Natural killer cell treated with Interleukin-12 subunit alpha and Interleukin-12 subunit beta and Interleukin-15 and Interleukin-18, amount 100 ng/mL, for 72 hours (primary cell): ENCODE results near the gene BBX. TPM values are rescaled to one million over a fixed set of nuclear protein-coding genes. Genes with fewer than 3 reads are reported as not detected.
"Not testable (repeated sequence)": the region's sequence is repeated elsewhere in the genome, so short reads cannot be mapped to it uniquely, and the experiment has no call there.

Experiments used
- ATAC-seq, 2 donors: fragments of 150-1000 bp; cut with Tn5 transposase in 1 of 2; sonication (Bioruptor Pico), chemical (Tn5 transposase) in 1 of 2; 2 replicates each; pipeline ENCODE4 v1.10.0; 2021
- DNase-seq: peaks from one replicate; pipeline ENCODE4 v3.0.0; 2022; ENCODE audit warnings: low spot score
- H3K27ac Mint-ChIP-seq, 2 donors: 1 replicate in 1 of 2; 2 replicates in 1 of 2; pipeline ENCODE4 v1.8.0; 2022; ENCODE audit warnings: mixed read lengths in 2 of 2, mild to moderate bottlenecking in 1 of 2, moderate library complexity in 1 of 2
- H3K27me3 Mint-ChIP-seq, 2 donors: 1 replicate in 1 of 2; 2 replicates in 1 of 2; pipeline ENCODE4 v1.8.0; 2022; ENCODE audit warnings: mixed read lengths in 2 of 2
- H3K36me3 Mint-ChIP-seq: one replicate; pipeline ENCODE4 v1.8.0; 2022; ENCODE audit warnings: mixed read lengths
- H3K4me1 Mint-ChIP-seq, 2 donors: 1 replicate in 1 of 2; 2 replicates in 1 of 2; pipeline ENCODE4 v1.8.0; 2022; ENCODE audit warnings: low read depth in 2 of 2, mixed read lengths in 2 of 2, mild to moderate bottlenecking in 1 of 2
- H3K4me3 Mint-ChIP-seq: one replicate; pipeline ENCODE4 v1.8.0; 2022; ENCODE audit warnings: mixed read lengths
- H3K9me3 Mint-ChIP-seq: 2 replicates; pipeline ENCODE4 v1.8.0; 2022; ENCODE audit warnings: mixed read lengths
- total RNA-seq, 2 donors: library from RNA; stranded (reverse); gene quantifications; one replicate each; pipeline ENCODE4 v1.2.3, GENCODE V29; 2022

The BBX gene
- total RNA-seq, 2 donors from 2014 or later = 49.4 to 59.1 TPM

- no peak for ATAC-seq
- Mint-ChIP-seq H3K4me1 (peaks cover 7 to 12% of the 10 kb centered on the region in 2 donors), H3K36me3 (no peaks in the 10 kb centered on the region), H3K9me3 (no peaks in the 10 kb centered on the region), H3K4me3 (no peak overlapping the region), H3K27ac (no peak overlapping the region), H3K27me3 (no peaks in the 10 kb centered on the region)
- DNase-seq = no peak
These were observed 290.3 kb downstream of the BBX start for GRCh38 chr3:107813026-107813425.

- no peaks in the 10 kb centered on the region for H3K9me3 Mint-ChIP-seq
- no peaks in the 10 kb centered on the region for H3K4me1 Mint-ChIP-seq
- ATAC-seq (no peak), DNase-seq (no peak)
- no peaks in the 10 kb centered on the region for H3K36me3 Mint-ChIP-seq
- H3K27me3 Mint-ChIP-seq = peaks cover 5 to 8% of the 10 kb centered on the region in 2 donors
- no peak overlapping the region for H3K27ac Mint-ChIP-seq
- no peak overlapping the region for H3K4me3 Mint-ChIP-seq
These were observed 293.3 kb downstream of the BBX start for GRCh38 chr3:107816107-107816506.

GRCh38 chr3:107817076-107817475 lies 294.3 kb downstream of the BBX start:
- no peaks in the 10 kb centered on the region for H3K4me1 Mint-ChIP-seq
- peaks cover 11 to 18% of the 10 kb centered on the region in 2 donors for H3K27me3 Mint-ChIP-seq

GRCh38 chr3:107818025-107818424 lies 295.3 kb downstream of the BBX start:
- H3K27ac Mint-ChIP-seq = no peak overlapping the region

More at GRCh38 chr3:107817076-107817475, 294.3 kb downstream of the BBX start:
- H3K4me3 Mint-ChIP-seq = no peak overlapping the region
- no peak overlapping the region for H3K27ac Mint-ChIP-seq
- no peaks in the 10 kb centered on the region for H3K9me3 Mint-ChIP-seq
- H3K36me3 Mint-ChIP-seq = no peaks in the 10 kb centered on the region
- ATAC-seq (no peak), DNase-seq (no peak)

GRCh38 chr3:107819656-107820055 lies 296.9 kb downstream of the BBX start:
- DNase-seq = no peak
- no peak for ATAC-seq
- H3K27me3 Mint-ChIP-seq = peaks cover 11 to 19% of the 10 kb centered on the region in 2 donors
- H3K9me3 Mint-ChIP-seq = no peaks in the 10 kb centered on the region
- no peaks in the 10 kb centered on the region for H3K4me1 Mint-ChIP-seq
- no peaks in the 10 kb centered on the region for H3K36me3 Mint-ChIP-seq
- H3K27ac Mint-ChIP-seq = no peak overlapping the region
- no peak overlapping the region for H3K4me3 Mint-ChIP-seq

More at GRCh38 chr3:107818025-107818424, 295.3 kb downstream of the BBX start:
- H3K4me1 Mint-ChIP-seq = no peaks in the 10 kb centered on the region
- DNase-seq (no peak), ATAC-seq (no peak)
- no peaks in the 10 kb centered on the region for H3K9me3 Mint-ChIP-seq
- no peak overlapping the region for H3K4me3 Mint-ChIP-seq
- no peaks in the 10 kb centered on the region for H3K36me3 Mint-ChIP-seq
- peaks cover 11 to 19% of the 10 kb centered on the region in 2 donors for H3K27me3 Mint-ChIP-seq

- Mint-ChIP-seq H3K27ac (no peak overlapping the region), H3K4me1 (no peaks in the 10 kb centered on the region), H3K36me3 (no peaks in the 10 kb centered on the region), H3K4me3 (no peak overlapping the region), H3K9me3 (no peaks in the 10 kb centered on the region), H3K27me3 (peaks cover 13 to 19% of the 10 kb centered on the region in 2 donors)
- DNase-seq (no peak), ATAC-seq (no peak)
These were observed 299.5 kb downstream of the BBX start for GRCh38 chr3:107822308-107822707.

- Mint-ChIP-seq H3K27ac (no peak overlapping the region), H3K9me3 (no peaks in the 10 kb centered on the region), H3K4me1 (no peaks in the 10 kb centered on the region), H3K27me3 (peaks cover 9 to 13% of the 10 kb centered on the region in 2 donors), H3K36me3 (no peaks in the 10 kb centered on the region), H3K4me3 (no peak overlapping the region)
- ATAC-seq (no peak), DNase-seq (no peak)
These were observed 302.1 kb downstream of the BBX start for GRCh38 chr3:107824822-107825371.

GRCh38 chr3:107825556-107825955 lies 302.8 kb downstream of the BBX start:
- Mint-ChIP-seq H3K36me3 (no peaks in the 10 kb centered on the region), H3K4me3 (no peak overlapping the region), H3K4me1 (no peaks in the 10 kb centered on the region), H3K27ac (no peak overlapping the region), H3K27me3 (peaks cover 8 to 12% of the 10 kb centered on the region in 2 donors), H3K9me3 (no peaks in the 10 kb centered on the region)
- no peak for DNase-seq
- ATAC-seq = peak in 1 of 2 donors; percentile 54

- H3K9me3 Mint-ChIP-seq = no peaks in the 10 kb centered on the region
- H3K4me3 Mint-ChIP-seq = no peak overlapping the region
These were observed 304.0 kb downstream of the BBX start for GRCh38 chr3:107826727-107827126.

GRCh38 chr3:107829185-107829584 lies 306.4 kb downstream of the BBX start:
- DNase-seq (no peak), ATAC-seq (no peak)
- Mint-ChIP-seq H3K9me3 (no peaks in the 10 kb centered on the region), H3K27me3 (peaks cover 4 to 6% of the 10 kb centered on the region in 2 donors), H3K4me1 (no peaks in the 10 kb centered on the region), H3K36me3 (no peaks in the 10 kb centered on the region), H3K27ac (no peak overlapping the region), H3K4me3 (no peak overlapping the region)

More at GRCh38 chr3:107826727-107827126, 304.0 kb downstream of the BBX start:
- DNase-seq = no peak
- Mint-ChIP-seq H3K36me3 (no peaks in the 10 kb centered on the region), H3K4me1 (no peaks in the 10 kb centered on the region), H3K27ac (no peak overlapping the region), H3K27me3 (peaks cover 4 to 5% of the 10 kb centered on the region in 2 donors)
- ATAC-seq = no peak

GRCh38 chr3:107831590-107831989 lies 308.8 kb downstream of the BBX start:
- ATAC-seq = no peak
- DNase-seq = no peak
- Mint-ChIP-seq H3K27me3 (peaks cover 3 to 6% of the 10 kb centered on the region in 2 donors), H3K27ac (no peak overlapping the region), H3K4me1 (no peaks in the 10 kb centered on the region), H3K9me3 (no peaks in the 10 kb centered on the region), H3K4me3 (no peak overlapping the region), H3K36me3 (no peaks in the 10 kb centered on the region)

- DNase-seq (no peak), ATAC-seq (no peak)
- Mint-ChIP-seq H3K4me1 (no peaks in the 10 kb centered on the region), H3K9me3 (no peaks in the 10 kb centered on the region), H3K27ac (no peak overlapping the region), H3K36me3 (no peaks in the 10 kb centered on the region), H3K27me3 (peaks cover 2 to 6% of the 10 kb centered on the region in 2 donors), H3K4me3 (no peak overlapping the region)
These were observed 310.3 kb downstream of the BBX start for GRCh38 chr3:107833043-107833442.

GRCh38 chr3:107833722-107834416 lies 311.1 kb downstream of the BBX start:
- Mint-ChIP-seq H3K36me3 (no peaks in the 10 kb centered on the region), H3K4me3 (no peak overlapping the region), H3K27me3 (peaks cover 2 to 6% of the 10 kb centered on the region in 2 donors), H3K9me3 (no peaks in the 10 kb centered on the region), H3K27ac (no peak overlapping the region), H3K4me1 (no peaks in the 10 kb centered on the region)
- no peak for DNase-seq
- no peak for ATAC-seq

GRCh38 chr3:107835001-107835400 lies 312.2 kb downstream of the BBX start:
- H3K27me3 Mint-ChIP-seq, H3K4me3 Mint-ChIP-seq, DNase-seq, ATAC-seq, H3K4me1 Mint-ChIP-seq, H3K36me3 Mint-ChIP-seq, H3K9me3 Mint-ChIP-seq, H3K27ac Mint-ChIP-seq: not testable (repeated sequence)
